SK-N-DZ (cell line): Measurements from ENCODE around the gene RNF126. TPM values are rescaled to one million over a fixed set of nuclear protein-coding genes. Genes with fewer than 3 reads are reported as not detected.
"Not testable (repeated sequence)": the region's sequence is repeated elsewhere in the genome, so short reads cannot be mapped to it uniquely, and the experiment has no call there.

Experiments used
- DNase-seq: peaks from one replicate; pipeline ENCODE4 v3.0.0-alpha.2; 2015; ENCODE audit warnings: low spot score
- polyA plus RNA-seq, 2 experiments: library from polyadenylated mRNA; depleted of rRNA; stranded (reverse); fragments of >200 nt; gene quantifications; 2 replicates each; pipeline ENCODE4 v1.2.3, GENCODE V29; 2014

RNF126 gene
- polyA plus RNA-seq (2014; cell fraction: cytosol; rRNA removed) = 60.8 and 67.6 TPM in 2 replicates
- polyA plus RNA-seq (2014; cell fraction: nucleus; rRNA removed) = 98.8 and 99.8 TPM in 2 replicates

GRCh38 chr19:662962-663681 is at the start of gene RNF126:
TSS of gene RNF126 (minus strand) at chr19:663214. CDS start at chr19:663121, 93 bp downstream.
- peak; percentile 89 for DNase-seq

GRCh38 chr19:711254-711653 is 48.2 kb upstream of the RNF126 start:
- no peak for DNase-seq

- DNase-seq = no peak
These were observed 47.8 kb upstream of the RNF126 start for GRCh38 chr19:710767-711166.

- no peak for DNase-seq
These were observed 47.1 kb upstream of the RNF126 start for GRCh38 chr19:709965-710571.

- no peak for DNase-seq
These were observed 46.4 kb upstream of the RNF126 start for GRCh38 chr19:709196-709964.

GRCh38 chr19:708154-709143 is 45.4 kb upstream of the RNF126 start, which contains the start of gene PALM:
TSS of gene PALM (plus strand) at chr19:708935. CDS start at chr19:709147, 212 bp downstream.
- DNase-seq = peak; percentile 60

- DNase-seq = no peak
These were observed 41.4 kb upstream of the RNF126 start for GRCh38 chr19:704447-704741.

GRCh38 chr19:703651-704446 is 40.8 kb upstream of the RNF126 start:
- DNase-seq = peak; percentile 62

- no peak for DNase-seq
These were observed 40.3 kb upstream of the RNF126 start for GRCh38 chr19:703329-703650.

GRCh38 chr19:702847-703246 is 39.8 kb upstream of the RNF126 start:
- not testable (repeated sequence) for DNase-seq

GRCh38 chr19:699885-700284 is 36.9 kb upstream of the RNF126 start:
- DNase-seq = peak; percentile 75

- DNase-seq = not testable (repeated sequence)
These were observed 35.5 kb upstream of the RNF126 start for GRCh38 chr19:698529-698928.

GRCh38 chr19:695352-695949 is 32.4 kb upstream of the RNF126 start, which contains the start of gene PRSS57:
TSS of gene PRSS57 (minus strand) at chr19:695452. CDS start at chr19:695430, 22 bp downstream.
- DNase-seq = no peak

GRCh38 chr19:694481-695351 is 31.7 kb upstream of the RNF126 start:
- no peak for DNase-seq

- no peak for DNase-seq
These were observed 27.2 kb upstream of the RNF126 start for GRCh38 chr19:690203-690602.

GRCh38 chr19:688992-689391 is 26.0 kb upstream of the RNF126 start:
- no peak for DNase-seq

- no peak for DNase-seq
These were observed 25.2 kb upstream of the RNF126 start for GRCh38 chr19:688214-688613.

GRCh38 chr19:687569-688166 is 24.7 kb upstream of the RNF126 start:
- no peak for DNase-seq
